Neural progenitor cell (in vitro differentiated cells): ENCODE results near the gene RPLP1.

Source experiments
- CTCF ChIP-seq: fragments of 200-600 bp; sonication (generic); IDR thresholded peaks from 2 replicates; pipeline ENCODE4 v1.5.1; 2017; ENCODE audit warnings: antibody characterized with exemption, mild to moderate bottlenecking
- EZH2 ChIP-seq: fragments of 200-600 bp; sonication (generic); IDR thresholded peaks from 2 replicates; pipeline ENCODE4 v1.6.1; 2017; ENCODE audit warnings: antibody characterized with exemption, mild to moderate bottlenecking, moderate library complexity
- EZH2phosphoT487 ChIP-seq: fragments of 200-600 bp; sonication (generic); IDR thresholded peaks from 2 replicates; pipeline ENCODE4 v1.6.1; 2017; ENCODE audit warnings: antibody characterized with exemption

DNA sequence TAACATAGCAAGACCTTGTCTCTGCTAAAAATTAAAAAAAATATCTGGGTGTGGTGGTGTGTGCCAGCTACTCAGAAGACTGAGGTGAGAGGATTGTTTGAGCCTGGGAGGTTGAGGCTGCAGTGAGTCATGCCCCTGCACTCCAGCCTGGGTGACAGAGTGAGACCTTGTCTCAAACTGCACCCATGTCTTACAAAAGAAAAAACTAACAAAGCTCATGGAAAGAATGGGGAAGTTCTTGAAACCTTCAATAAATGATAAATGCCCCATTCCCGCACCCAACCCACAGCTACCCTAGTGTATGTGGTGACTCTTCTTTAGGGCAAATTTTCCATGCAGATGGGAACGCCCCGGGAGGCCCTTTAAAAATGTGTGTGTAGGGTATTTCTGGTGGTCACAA, 28.3 kb downstream of the RPLP1 start:
- TF ChIP-seq CTCF (no peak), EZH2 (no peak), EZH2phosphoT487 (no peak)
